Amygdala (tissue), 56 donors: ENCODE measurements around the gene PTPRB.
"Not testable (repeated sequence)": the region's sequence is repeated elsewhere in the genome, so short reads cannot be mapped to it uniquely, and the experiment has no call there.

Source experiments
- DNase-seq, 56 donors: peaks; one replicate each; lab custom pipeline; 2025; lab: John Stamatoyannopoulos, UW

The PTPRB gene

GRCh38 chr12:70553391-70553859 is 83.8 kb downstream of the PTPRB start:
- DNase-seq = no peak

DNA sequence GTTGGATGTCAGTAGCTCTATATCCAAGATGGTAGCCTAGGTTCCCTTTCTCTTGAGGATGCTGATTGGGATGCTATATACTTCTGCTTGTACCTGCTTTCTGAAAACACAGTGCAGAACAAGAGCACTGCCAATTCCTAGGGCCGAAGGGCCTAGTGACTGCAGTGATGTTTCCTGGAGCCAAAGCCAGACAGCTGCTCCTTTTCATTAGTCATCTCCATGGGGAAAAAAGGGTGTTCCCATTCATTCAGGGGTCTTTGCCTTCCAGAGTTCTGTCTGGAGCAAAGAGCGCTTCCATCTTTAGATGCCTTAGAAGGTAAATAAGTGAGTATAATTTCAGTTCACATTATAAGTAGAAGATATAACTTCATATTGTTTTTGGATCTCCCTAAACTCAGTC is 85.5 kb downstream of the PTPRB start:
- no peak for DNase-seq

- no peak for DNase-seq
Observed at GRCh38 chr12:70550180-70550577, 87.0 kb downstream of the PTPRB start.

- no peak for DNase-seq
Observed at GRCh38 chr12:70549340-70550179, 87.7 kb downstream of the PTPRB start.

- DNase-seq = peak in 2 of 56 donors; percentile 11 to 37
Observed at GRCh38 chr12:70543444-70543843, 93.8 kb downstream of the PTPRB start.

GRCh38 chr12:70540996-70541395 is 96.2 kb downstream of the PTPRB start:
- DNase-seq = no peak

DNA sequence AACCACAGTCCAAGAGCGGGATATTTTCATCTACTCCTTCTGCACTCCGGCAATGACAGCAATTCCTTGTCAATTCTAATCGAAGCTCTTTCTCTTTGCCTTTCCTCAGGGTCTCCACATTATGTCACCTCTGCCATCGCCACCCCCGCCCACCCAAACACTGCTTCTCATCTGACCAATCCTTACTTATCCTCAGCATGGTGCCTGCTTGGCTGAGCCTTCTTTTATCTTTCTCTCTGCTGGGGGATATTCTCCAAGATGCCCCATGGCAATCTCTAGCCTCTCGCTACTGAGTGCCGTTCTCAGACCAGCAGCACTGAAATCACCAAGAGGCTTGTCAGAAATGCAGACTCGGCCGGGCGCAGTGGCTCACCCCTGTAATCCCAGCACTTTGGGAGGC is 100.6 kb downstream of the PTPRB start:
- peak in 1 of 56 donors; percentile 38 for DNase-seq

DNA sequence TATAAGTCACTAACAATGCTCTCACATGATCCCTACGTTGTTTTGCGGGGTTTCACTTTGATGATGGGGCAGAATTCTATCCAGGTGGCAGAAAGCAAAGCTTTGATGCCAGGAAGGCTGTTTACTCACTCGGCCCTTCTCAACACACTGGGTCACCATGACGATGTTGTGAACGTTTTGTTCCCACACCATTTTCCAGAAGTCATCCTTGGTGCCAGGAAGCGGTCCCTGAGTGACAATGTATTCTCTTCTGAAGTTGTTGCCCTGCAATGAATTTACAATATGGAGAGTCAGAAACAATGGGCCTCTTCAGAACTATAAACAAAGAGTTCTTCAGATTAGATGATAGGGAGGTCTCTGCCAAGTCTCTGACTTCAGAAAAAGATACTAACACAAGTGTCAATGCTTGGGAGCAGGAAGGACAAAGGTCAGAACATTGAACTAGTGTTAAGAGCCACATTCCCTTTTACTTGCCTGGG is 101.3 kb downstream of the PTPRB start:
- DNase-seq = peak in 49 of 56 donors; percentile 7 to 93 (median 53)

DNA sequence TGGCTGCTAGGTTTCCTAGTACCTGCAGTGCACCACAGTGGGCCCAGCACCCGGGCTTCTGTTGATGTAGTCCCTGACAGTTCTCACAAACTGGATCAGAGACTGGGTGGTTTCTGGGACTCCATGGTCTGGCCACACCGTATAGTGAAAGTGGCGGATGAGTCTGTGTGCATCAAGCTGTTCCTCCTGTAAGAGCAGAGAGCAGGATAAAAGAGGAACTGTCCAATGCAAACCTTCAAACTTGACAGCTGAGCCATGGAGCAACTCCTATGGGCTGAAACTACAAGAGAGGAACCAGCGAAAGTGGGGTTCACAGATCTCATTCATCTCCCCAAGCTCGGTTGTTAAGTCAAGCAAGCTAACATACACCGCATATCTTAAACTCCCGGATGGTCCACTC is 102.8 kb downstream of the PTPRB start:
- DNase-seq = no peak

DNA sequence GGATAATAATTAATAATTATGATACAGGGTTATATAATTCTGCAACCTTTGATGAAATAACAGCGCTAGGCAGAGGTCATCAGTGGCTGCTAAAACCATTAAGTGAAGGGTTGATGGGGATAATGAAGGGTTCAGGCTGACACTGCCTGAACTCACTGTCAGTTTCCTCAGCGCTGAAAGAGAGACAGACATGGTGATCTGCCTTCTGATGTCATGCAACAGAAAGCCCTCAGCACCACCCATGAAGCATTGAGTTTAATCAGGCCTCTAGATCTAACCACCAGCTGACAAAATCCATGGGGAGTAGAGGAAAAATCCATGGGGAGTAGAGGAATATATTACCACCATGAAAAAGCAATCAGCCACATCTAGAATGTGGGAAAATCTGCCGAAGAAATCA is 107.6 kb downstream of the PTPRB start:
- no peak for DNase-seq

- no peak for DNase-seq
Observed at GRCh38 chr12:70520847-70521246, 116.4 kb downstream of the PTPRB start.

- no peak for DNase-seq
Observed at GRCh38 chr12:70513426-70513825, 123.8 kb downstream of the PTPRB start.

GRCh38 chr12:70508178-70508577 is 129.1 kb downstream of the PTPRB start:
- DNase-seq = no peak

- DNase-seq = no peak
Observed at GRCh38 chr12:70507442-70507841, 129.8 kb downstream of the PTPRB start.

DNA sequence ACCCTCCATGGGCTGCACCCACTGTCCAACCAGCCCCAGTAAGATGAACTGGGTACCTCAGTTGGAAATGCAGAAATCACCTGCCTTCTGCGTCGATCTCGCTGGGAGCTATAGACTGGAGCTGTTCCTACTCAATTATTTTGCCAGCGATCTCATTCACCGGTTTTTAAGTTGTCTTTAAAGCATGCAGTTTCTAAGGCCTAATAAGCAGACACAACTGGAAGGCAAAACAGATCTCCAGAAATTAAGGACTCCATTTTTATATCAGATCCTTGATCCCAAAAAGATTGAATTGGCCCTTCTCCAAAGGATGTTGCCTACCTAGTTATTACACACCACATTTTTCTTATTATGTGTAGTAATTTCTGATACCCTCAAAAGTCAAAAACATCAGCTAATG is 139.7 kb downstream of the PTPRB start:
- DNase-seq = no peak

DNA sequence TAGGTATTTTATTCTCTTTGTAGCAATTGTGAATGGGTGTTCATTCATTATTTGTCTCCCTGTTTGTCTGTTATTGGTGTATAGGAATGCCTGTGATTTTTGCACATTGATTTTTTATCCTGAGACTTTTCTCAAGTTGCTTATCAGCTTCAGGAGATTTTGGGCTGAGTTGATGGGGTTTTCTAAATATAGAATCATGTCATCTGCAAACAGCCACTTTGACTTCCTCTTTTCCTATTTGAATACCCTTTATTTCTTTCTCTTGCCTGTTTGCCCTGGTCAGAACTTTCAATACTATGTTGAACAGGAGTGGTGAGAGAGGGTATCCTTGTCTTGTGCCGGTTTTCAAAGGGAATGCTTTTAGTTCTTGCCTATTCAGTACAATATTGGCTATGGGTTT is 144.3 kb downstream of the PTPRB start:
- DNase-seq = not testable (repeated sequence)

DNA sequence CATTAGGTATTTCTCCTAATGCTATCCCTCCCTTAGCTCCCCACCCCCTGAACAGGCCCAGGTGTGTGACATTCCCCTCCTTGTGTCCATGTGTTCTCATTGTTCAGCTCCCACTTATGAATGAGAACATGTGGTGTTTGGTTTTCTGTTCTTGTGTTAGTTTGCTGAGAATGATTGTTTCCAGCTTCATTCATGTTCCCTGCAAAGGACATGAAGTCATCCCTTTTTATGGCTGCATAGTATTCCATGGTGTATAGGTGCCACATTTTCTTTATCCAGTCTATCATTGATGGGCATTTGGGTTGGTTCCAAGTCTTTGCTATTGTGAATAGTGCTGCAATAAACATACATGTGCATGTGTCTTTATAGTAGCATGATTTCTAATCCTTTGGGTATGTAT is 146.3 kb downstream of the PTPRB start:
- not testable (repeated sequence) for DNase-seq

DNA sequence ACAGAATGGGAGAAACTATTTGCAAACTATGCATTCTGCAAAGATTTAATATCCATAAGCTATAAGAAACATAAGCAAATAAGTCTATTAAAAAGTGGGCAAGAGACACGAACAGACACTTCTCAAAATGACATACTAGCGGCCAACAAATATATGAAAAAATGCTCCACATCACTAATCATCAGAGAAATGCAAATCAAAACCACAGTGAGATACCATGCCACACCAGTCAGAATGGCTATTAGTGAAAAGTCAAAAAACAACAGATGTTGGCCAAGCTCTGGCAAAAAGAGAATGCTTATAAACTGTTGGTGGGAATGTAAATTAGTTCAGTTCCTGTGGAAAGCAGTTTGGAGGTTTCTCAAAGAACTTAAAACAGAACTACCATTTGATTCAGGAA is 149.8 kb downstream of the PTPRB start:
- no peak for DNase-seq

GRCh38 chr12:70486588-70486987 is 150.6 kb downstream of the PTPRB start:
- DNase-seq = no peak

- DNase-seq = no peak
Observed at GRCh38 chr12:70485704-70486103, 151.5 kb downstream of the PTPRB start.

GRCh38 chr12:70484464-70484863 is 152.8 kb downstream of the PTPRB start:
- DNase-seq = no peak

DNA sequence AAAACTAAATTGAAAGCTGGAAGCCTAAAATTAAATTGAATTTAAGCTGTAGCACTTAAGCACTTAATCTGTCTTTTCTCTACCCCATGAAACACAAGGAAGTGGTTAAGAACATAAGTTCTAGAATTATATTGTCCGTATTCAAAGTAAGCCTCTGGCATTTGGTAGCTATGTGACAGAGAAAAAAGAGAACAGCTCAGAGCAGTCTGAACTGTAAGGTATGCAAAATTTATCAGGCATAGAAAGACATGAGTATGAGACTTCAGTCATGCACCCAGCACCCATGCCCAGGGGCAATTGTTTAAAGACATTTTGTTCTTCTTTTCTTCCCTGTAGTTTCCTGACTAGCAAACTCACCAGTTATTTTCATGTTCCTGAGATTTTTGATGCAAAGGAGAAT is 154.5 kb downstream of the PTPRB start:
- no peak for DNase-seq
